Activated CD4-positive, alpha-beta T cell treated with anti-CD3 and anti-CD28 coated beads for 48 hours (primary cell): Measurements from ENCODE around the gene MUSK.
A peak's percentile ranks its signal among the peaks of the same experiment; 100 is the strongest.
"Not testable (repeated sequence)": the region's sequence is repeated elsewhere in the genome, so short reads cannot be mapped to it uniquely, and the experiment has no call there.

Experiments
- DNase-seq: peaks from one replicate; pipeline ENCODE4 v3.0.0-alpha.2; 2020

MUSK gene

GRCh38 chr9:110668570-110669167 is at the start of gene MUSK:
Gene MUSK, plus strand, starts transcription at chr9:110668791. Its CDS starts 114 bp downstream, at chr9:110668905.
- DNase-seq, result no peak

- no peak for DNase-seq
Observed at GRCh38 chr9:110619831-110620230, 48.8 kb upstream of the MUSK start.

- no peak for DNase-seq
Observed at GRCh38 chr9:110620726-110621125, 47.9 kb upstream of the MUSK start.

- no peak for DNase-seq
Observed at GRCh38 chr9:110622368-110622767, 46.2 kb upstream of the MUSK start.

GRCh38 chr9:110623462-110624025 is 45.0 kb upstream of the MUSK start:
- peak; percentile 16 for DNase-seq

- peak; percentile 41 for DNase-seq
Observed at GRCh38 chr9:110626101-110626829, 42.3 kb upstream of the MUSK start.

GRCh38 chr9:110635589-110635988 is 33.0 kb upstream of the MUSK start:
- no peak for DNase-seq

- no peak for DNase-seq
Observed at GRCh38 chr9:110638381-110638954, 30.1 kb upstream of the MUSK start.

- no peak for DNase-seq
Observed at GRCh38 chr9:110640736-110641135, 27.9 kb upstream of the MUSK start.

GRCh38 chr9:110641293-110641692 is 27.3 kb upstream of the MUSK start:
- no peak for DNase-seq

GRCh38 chr9:110648696-110649095 is 19.9 kb upstream of the MUSK start:
- DNase-seq, result no peak

GRCh38 chr9:110650261-110650660 is 18.3 kb upstream of the MUSK start:
- no peak for DNase-seq

GRCh38 chr9:110650991-110651411 is 17.6 kb upstream of the MUSK start:
- no peak for DNase-seq

GRCh38 chr9:110655754-110656641 is 12.6 kb upstream of the MUSK start:
- no peak for DNase-seq

GRCh38 chr9:110659891-110660541 is 8.6 kb upstream of the MUSK start:
- no peak for DNase-seq

GRCh38 chr9:110669433-110669832 is 842 bp downstream of the MUSK start:
- DNase-seq, result no peak

- DNase-seq, result no peak
Observed at GRCh38 chr9:110671849-110672248, 3.3 kb downstream of the MUSK start.

- DNase-seq, result no peak
Observed at GRCh38 chr9:110672873-110673510, 4.4 kb downstream of the MUSK start.

GRCh38 chr9:110687497-110687896 is 18.9 kb downstream of the MUSK start:
- DNase-seq, result no peak

- no peak for DNase-seq
Observed at GRCh38 chr9:110688329-110688728, 19.7 kb downstream of the MUSK start.

- DNase-seq, result no peak
Observed at GRCh38 chr9:110691002-110691549, 22.5 kb downstream of the MUSK start.

- DNase-seq, result not testable (repeated sequence)
Observed at GRCh38 chr9:110695846-110696245, 27.3 kb downstream of the MUSK start.
